ENCODE data around the gene CLEC2A. TPM values are rescaled to one million over a fixed set of nuclear protein-coding genes. Genes with fewer than 3 reads are reported as not detected.

CLEC2A gene, protein sequence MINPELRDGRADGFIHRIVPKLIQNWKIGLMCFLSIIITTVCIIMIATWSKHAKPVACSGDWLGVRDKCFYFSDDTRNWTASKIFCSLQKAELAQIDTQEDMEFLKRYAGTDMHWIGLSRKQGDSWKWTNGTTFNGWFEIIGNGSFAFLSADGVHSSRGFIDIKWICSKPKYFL
- total RNA-seq (2022; extraction: Qiagen RNA extraction), result not detected in 5 replicates

DNA sequence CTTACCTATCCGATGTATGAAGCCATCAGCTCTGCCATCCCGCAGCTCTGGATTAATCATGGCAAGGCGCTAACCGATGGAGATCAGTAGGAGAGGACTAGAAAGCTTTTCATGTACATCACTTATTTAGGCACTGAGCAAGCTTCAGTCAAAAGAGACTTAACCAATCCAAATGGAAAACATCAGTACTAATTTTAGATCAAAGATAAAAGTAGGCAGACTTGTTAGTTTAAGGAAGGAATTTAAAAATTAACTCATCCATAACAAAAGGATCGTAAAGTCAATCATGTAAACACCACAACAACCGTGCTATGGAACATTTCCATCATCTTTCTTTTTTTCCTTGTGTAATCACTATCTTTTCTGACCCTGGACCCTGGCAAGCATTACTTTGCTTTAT lies at the start of gene CLEC2A:
TSS of gene CLEC2A (minus strand) at position 101 of the 400 bp plus-strand sequence. CDS start at position 60, 41 bp downstream.

DNA sequence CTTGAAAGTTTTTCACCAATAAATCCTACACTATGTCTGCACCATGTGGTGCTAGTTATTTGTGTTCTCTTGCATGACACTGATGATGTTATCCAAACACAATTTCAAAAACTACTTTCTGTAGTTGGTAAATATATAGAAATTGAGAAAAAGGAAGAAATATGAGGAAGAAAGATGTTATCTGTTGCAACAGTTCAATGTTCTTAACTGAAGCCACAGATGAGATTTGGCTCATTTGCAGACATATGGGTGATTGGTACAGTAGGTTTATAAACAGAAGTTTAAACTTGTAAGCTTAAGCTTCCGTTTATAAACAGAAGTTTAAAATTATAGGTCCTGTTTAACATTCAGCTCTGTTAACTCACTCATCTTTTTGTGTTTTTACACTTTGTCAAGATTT lies 39.0 kb upstream of the CLEC2A start, which contains the start of gene CLEC12A:
TSS of gene CLEC12A (plus strand) at position 229 of the 400 bp plus-strand sequence. CDS start 188 bp downstream, outside the sequence.

DNA sequence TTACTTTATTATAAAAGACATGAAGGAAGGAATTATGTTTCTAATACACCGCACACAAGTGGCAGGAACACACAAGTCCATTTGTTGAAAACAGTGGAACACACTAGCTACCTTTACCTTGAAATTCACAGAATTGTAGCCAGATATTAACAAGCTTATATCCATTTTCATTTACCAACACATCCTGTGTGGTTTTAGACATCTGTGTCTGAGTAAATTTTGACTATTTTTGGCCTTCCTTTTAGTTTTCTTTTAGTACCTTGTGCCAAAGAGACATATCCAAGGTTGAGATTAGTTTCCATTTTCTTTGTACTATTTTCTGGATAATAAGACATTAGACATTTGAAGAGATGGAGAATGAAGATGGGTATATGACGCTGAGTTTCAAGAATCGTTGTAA lies 50.9 kb downstream of the CLEC2A start, which contains the start of gene KLRF2:
TSS of gene KLRF2 (plus strand) at position 244 of the 400 bp plus-strand sequence. CDS start at position 351, 107 bp downstream.

DNA sequence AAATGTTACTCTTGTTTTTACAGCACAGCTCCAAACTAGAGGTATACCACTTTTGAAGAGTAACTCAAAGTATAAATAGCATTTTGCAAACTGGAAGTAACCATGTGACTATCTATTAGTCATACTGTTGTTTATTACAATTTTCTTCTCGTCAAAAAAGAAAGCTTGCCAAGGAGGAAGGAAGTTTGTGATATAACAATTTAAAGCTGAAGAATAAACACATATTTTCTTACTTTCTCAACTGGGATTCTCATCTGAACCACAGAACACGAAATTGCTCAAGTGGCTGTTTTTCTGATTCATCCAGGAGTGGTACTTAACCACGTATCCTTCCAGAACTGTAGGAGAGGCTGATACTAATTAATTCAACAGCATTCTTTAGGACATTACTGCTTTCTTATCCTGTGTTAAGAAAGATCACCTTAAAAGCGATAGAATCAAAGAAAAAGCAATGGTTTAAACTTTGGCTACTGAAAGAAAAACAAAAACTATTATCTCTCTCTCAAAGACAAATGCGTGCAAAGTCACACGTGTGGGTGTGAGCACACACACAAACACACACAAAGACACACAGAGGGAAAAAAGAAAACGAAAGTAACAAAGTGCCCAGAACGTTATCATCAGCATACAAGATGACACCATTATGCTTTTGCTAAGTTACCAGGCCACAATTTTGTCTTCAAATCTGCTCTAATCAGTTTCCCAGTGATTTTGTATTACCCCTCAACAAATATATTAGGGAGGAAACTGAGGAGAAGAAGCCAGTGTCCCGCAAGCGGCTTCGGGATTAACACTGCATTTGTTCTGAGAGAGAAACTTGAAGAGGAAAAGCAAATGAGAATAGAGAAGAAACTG lies 62.6 kb downstream of the CLEC2A start, which contains the start of gene CLEC2B:
TSS of gene CLEC2B (minus strand) at position 48 of the 855 bp plus-strand sequence.

Other genes with a start within 250 kb of the CLEC2A start
- not detected in 5 replicates for gene CLECL1, start 199.3 kb downstream of the CLEC2A start, total RNA-seq (2022; extraction: Qiagen RNA extraction)
- not detected in 5 replicates for gene CD69, start 171.5 kb downstream of the CLEC2A start, total RNA-seq (2022; extraction: Qiagen RNA extraction)
- not detected in 5 replicates for gene KLRF1, start 104.9 kb downstream of the CLEC2A start, total RNA-seq (2022; extraction: Qiagen RNA extraction)
- gene CLEC2B, start 63.0 kb downstream of the CLEC2A start, total RNA-seq (2022; extraction: Qiagen RNA extraction), result 1.00 to 1.4 TPM (median 1.3 TPM) in 5 replicates
- not detected in 5 replicates for gene KLRF2, start 50.9 kb downstream of the CLEC2A start, total RNA-seq (2022; extraction: Qiagen RNA extraction)
- gene CLEC12A, start 39.0 kb upstream of the CLEC2A start, total RNA-seq (2022; extraction: Qiagen RNA extraction), result not detected in 5 replicates
- not detected in 5 replicates for gene CLEC1B, start 66.8 kb upstream of the CLEC2A start, total RNA-seq (2022; extraction: Qiagen RNA extraction)
- not detected in 5 replicates for gene CLEC12B, start 78.3 kb upstream of the CLEC2A start, total RNA-seq (2022; extraction: Qiagen RNA extraction)
- gene CLEC9A, start 98.3 kb upstream of the CLEC2A start, total RNA-seq (2022; extraction: Qiagen RNA extraction), result not detected in 5 replicates
- not detected in 5 replicates for gene CLEC1A, start 166.6 kb upstream of the CLEC2A start, total RNA-seq (2022; extraction: Qiagen RNA extraction)
- not detected in 5 replicates for gene CLEC7A, start 197.8 kb upstream of the CLEC2A start, total RNA-seq (2022; extraction: Qiagen RNA extraction)
- 0.71 to 1.4 TPM (median 1.3 TPM) in 5 replicates for gene OLR1, start 239.8 kb upstream of the CLEC2A start, total RNA-seq (2022; extraction: Qiagen RNA extraction)
- 0.05 to 0.25 TPM (median 0.19 TPM) in 4 of 5 replicates, not detected in the other for gene TMEM52B, start 246.7 kb upstream of the CLEC2A start, total RNA-seq (2022; extraction: Qiagen RNA extraction)